ENCODE measurements around the gene TPCN2.

The TPCN2 gene

DNA sequence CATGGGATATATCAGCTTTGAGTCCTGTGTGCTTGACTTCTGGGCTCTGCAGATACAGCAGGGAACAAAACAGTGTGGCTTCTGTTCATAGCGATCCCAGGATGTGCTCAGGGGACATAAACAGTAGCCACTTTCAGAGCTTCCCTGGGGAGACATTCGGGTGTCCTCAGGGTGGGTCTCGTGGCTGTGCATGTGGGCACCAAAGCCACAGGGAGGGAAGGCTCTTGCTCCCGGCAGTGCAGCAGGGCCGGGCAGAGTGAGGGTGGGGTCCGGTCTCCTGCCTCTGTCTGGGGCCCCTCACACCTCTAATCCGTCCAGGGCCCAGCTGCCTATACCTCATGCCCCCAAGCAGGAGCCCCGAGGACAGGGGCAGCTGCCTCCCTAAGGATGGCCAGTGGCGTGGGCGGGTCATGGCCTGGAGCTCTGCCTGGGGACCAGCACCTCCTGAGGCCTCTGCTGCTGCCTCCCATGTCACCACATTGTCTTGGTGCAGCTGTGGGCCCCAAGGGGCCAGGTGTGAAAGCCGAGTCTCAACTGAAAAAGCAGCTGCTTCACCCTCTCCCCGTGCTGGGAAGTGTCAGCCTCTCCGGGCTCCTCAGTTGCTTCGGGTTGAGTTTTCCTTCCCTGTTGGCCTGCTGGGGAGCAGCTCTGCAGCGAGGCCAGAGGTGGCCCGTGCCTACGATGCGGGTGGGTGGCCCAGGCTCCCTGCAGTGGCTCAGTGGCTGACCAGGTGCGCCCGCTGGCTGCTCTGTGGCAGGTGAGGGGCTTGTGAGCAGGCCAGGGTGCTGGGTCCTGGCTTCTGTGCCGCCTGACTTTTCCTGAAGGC, 3.8 kb downstream of the TPCN2 start:
- Histone ChIP-seq H3K4me3 (ENCODE audit: extremely low read depth, insufficient read depth, low read length, poor library complexity, severe bottlenecking) (no peak overlapping the region), H3K9me3 (ENCODE audit: control insufficient read depth, low read length) (no peaks in the 10 kb centered on the region), H3K4me1 (ENCODE audit: control insufficient read depth, insufficient read depth, low read length, poor library complexity, severe bottlenecking) (peaks cover 6% of the 10 kb centered on the region), H3K27ac (ENCODE audit: low read depth, low read length, severe bottlenecking) (no peak overlapping the region), H3K36me3 (ENCODE audit: control insufficient read depth, insufficient read depth, low read length) (peaks cover 20% of the 10 kb centered on the region)
- 90 to 91% methylated on average over 21 of the region's 21 CpGs for WGBS, 2 experiments (ENCODE audit: insufficient coverage in 2 of 2)

GRCh38 chr11:69053169-69053477, 4.4 kb downstream of the TPCN2 start:
- no peak overlapping the region for H3K27ac ChIP-seq (ENCODE audit: low read depth, low read length, severe bottlenecking)
- H3K36me3 ChIP-seq (ENCODE audit: control insufficient read depth, insufficient read depth, low read length), result peaks cover 20% of the 10 kb centered on the region
- H3K9me3 ChIP-seq (ENCODE audit: control insufficient read depth, low read length), result no peaks in the 10 kb centered on the region
- no peak overlapping the region for H3K4me3 ChIP-seq (ENCODE audit: extremely low read depth, insufficient read depth, low read length, poor library complexity, severe bottlenecking)
- 93 to 100% methylated on average over 3 to 9 of the region's 9 CpGs for WGBS, 2 experiments (ENCODE audit: insufficient coverage in 2 of 2)
- peaks cover 3% of the 10 kb centered on the region for H3K4me1 ChIP-seq (ENCODE audit: control insufficient read depth, insufficient read depth, low read length, poor library complexity, severe bottlenecking)

DNA sequence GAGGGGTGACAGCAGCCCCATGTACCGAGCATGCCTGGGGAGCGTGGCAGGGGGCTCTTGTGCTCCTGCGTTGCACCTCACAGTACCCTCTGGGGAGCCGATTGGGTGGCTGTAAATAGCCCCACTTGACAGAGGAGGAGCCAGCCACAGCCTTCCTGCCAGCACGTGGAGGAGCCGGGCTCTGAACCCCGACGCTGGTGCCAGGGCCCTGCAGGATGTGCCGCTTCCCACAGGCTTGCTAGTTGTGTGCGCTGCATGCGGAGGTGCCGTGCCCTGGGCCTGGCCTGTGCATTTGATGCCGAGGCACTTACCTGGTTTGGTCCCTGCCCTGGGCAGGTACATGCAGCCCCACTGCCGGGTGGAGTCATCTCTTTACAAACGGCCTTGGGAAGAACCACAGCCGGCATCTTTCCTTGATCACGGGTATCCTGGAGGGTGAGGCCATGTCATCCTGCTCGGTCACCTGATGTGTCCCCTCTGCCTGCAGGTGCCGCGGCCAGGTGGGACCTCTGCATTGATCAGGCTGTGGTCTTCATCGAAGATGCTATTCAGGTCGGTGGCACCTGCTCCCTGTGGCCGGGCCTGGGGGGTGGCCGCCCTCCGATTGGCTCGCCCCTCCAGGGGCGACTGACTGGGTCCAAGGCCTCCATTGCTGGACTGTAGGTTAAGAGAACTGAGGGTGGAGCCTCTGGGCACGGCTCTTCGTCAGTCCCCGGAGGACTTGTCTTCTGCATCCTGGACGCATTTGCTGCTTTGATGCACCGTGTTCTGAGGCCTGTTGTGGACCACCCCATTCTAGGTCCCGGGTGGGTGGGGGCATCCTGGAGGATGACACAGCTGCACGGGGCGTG, 5.0 kb downstream of the TPCN2 start:
- no peak overlapping the region for H3K4me3 ChIP-seq (ENCODE audit: extremely low read depth, insufficient read depth, low read length, poor library complexity, severe bottlenecking)
- peaks cover 22% of the 10 kb centered on the region for H3K36me3 ChIP-seq (ENCODE audit: control insufficient read depth, insufficient read depth, low read length)
- no peak overlapping the region for H3K27ac ChIP-seq (ENCODE audit: low read depth, low read length, severe bottlenecking)
- H3K4me1 ChIP-seq (ENCODE audit: control insufficient read depth, insufficient read depth, low read length, poor library complexity, severe bottlenecking), result no peaks in the 10 kb centered on the region
- no peaks in the 10 kb centered on the region for H3K9me3 ChIP-seq (ENCODE audit: control insufficient read depth, low read length)
- 93 to 96% methylated on average over 34 of the region's 35 CpGs for WGBS, 2 experiments (ENCODE audit: insufficient coverage in 2 of 2)

DNA sequence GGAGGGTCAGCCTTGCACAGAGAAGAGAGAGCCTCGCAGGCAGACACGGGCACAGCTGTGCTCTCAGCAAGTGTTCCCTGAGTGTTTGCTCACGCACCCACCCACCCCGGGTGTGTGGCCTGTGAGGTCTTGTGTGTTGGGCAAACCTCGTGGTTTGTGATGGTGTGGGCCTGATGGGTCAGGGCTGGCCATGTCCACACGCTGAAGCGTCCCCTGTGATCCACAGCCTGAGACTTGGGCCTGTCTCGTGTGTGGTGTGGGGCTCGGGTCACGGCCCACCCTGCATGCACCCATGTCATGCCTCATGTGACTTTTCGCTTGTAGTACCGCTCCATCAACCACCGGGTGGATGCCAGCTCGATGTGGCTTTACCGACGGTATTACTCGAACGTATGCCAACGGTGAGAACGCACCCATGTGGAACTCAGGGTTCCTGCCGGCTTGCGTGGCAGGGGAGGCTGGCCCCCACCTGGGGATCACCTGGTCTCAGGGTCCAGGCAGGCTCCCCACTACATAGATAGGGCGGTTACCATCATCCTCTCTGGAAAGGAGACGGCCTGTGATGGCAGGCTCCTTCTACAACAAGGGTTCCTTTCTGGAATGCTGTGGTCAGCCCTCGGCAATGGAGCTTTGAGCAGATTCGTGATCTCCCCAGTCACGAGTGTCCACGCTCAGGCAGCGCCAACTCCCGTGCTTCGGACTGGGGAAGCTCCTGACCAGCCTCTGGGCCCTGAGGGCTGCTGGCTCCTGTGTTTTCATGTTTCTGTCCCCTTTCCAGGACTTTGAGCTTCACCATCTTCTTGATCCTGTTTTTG, 5.9 kb downstream of the TPCN2 start:
- WGBS, 2 experiments (ENCODE audit: insufficient coverage in 2 of 2), result 95 to 97% methylated on average over 27 to 30 of the region's 31 CpGs
- Histone ChIP-seq H3K36me3 (ENCODE audit: control insufficient read depth, insufficient read depth, low read length) (peaks cover 27% of the 10 kb centered on the region), H3K4me1 (ENCODE audit: control insufficient read depth, insufficient read depth, low read length, poor library complexity, severe bottlenecking) (no peaks in the 10 kb centered on the region), H3K9me3 (ENCODE audit: control insufficient read depth, low read length) (no peaks in the 10 kb centered on the region), H3K27ac (ENCODE audit: low read depth, low read length, severe bottlenecking) (no peak overlapping the region), H3K4me3 (ENCODE audit: extremely low read depth, insufficient read depth, low read length, poor library complexity, severe bottlenecking) (no peak overlapping the region)

- H3K27ac ChIP-seq (ENCODE audit: low read depth, low read length, severe bottlenecking), result no peak overlapping the region
- peaks cover 29% of the 10 kb centered on the region for H3K36me3 ChIP-seq (ENCODE audit: control insufficient read depth, insufficient read depth, low read length)
- no peaks in the 10 kb centered on the region for H3K4me1 ChIP-seq (ENCODE audit: control insufficient read depth, insufficient read depth, low read length, poor library complexity, severe bottlenecking)
- H3K9me3 ChIP-seq (ENCODE audit: control insufficient read depth, low read length), result no peaks in the 10 kb centered on the region
- no peak overlapping the region for H3K4me3 ChIP-seq (ENCODE audit: extremely low read depth, insufficient read depth, low read length, poor library complexity, severe bottlenecking)
- WGBS, 2 experiments (ENCODE audit: insufficient coverage in 2 of 2), result 96 to 97% methylated on average over 11 to 20 of the region's 21 CpGs
Measured at GRCh38 chr11:69055212-69055586, 6.5 kb downstream of the TPCN2 start.

- Histone ChIP-seq H3K27ac (ENCODE audit: low read depth, low read length, severe bottlenecking) (no peak overlapping the region), H3K9me3 (ENCODE audit: control insufficient read depth, low read length) (no peaks in the 10 kb centered on the region)
- WGBS, 2 experiments (ENCODE audit: insufficient coverage in 2 of 2), result 91 to 92% methylated on average over 9 to 13 of the region's 22 CpGs
Measured at GRCh38 chr11:69055598-69056516, 7.1 kb downstream of the TPCN2 start.

DNA sequence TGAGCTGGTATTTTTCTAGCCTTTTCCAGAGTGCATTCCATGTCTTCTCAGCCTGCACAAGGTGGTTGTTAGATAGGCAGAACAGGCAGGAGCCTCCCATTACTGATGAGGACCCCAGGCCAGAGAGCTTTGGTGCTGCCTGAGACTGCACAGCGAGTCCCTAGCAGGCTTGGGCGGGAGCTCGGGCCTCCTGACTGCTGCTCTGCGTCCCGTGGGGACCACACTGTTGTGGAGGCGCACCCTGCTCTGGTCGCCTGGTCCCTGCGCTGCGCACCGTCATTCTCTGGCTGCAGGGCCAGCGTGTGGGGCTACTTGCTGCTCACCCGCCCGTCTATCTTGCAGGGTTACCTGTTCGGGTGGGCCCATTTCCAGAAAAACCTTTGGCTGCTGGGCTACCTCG, 8.5 kb downstream of the TPCN2 start:
- Histone ChIP-seq H3K9me3 (ENCODE audit: control insufficient read depth, low read length) (no peaks in the 10 kb centered on the region), H3K27ac (ENCODE audit: low read depth, low read length, severe bottlenecking) (no peak overlapping the region), H3K4me1 (ENCODE audit: control insufficient read depth, insufficient read depth, low read length, poor library complexity, severe bottlenecking) (no peaks in the 10 kb centered on the region), H3K4me3 (ENCODE audit: extremely low read depth, insufficient read depth, low read length, poor library complexity, severe bottlenecking) (no peak overlapping the region), H3K36me3 (ENCODE audit: control insufficient read depth, insufficient read depth, low read length) (peaks cover 38% of the 10 kb centered on the region)
- WGBS, 2 experiments (ENCODE audit: insufficient coverage in 2 of 2), result 94 to 95% methylated on average over 15 of the region's 15 CpGs

More at GRCh38 chr11:69055598-69056516, 7.1 kb downstream of the TPCN2 start:
- H3K36me3 ChIP-seq (ENCODE audit: control insufficient read depth, insufficient read depth, low read length), result peaks cover 35% of the 10 kb centered on the region
- no peaks in the 10 kb centered on the region for H3K4me1 ChIP-seq (ENCODE audit: control insufficient read depth, insufficient read depth, low read length, poor library complexity, severe bottlenecking)
- H3K4me3 ChIP-seq (ENCODE audit: extremely low read depth, insufficient read depth, low read length, poor library complexity, severe bottlenecking), result no peak overlapping the region

GRCh38 chr11:69057801-69058200, 9.1 kb downstream of the TPCN2 start:
- H3K36me3 ChIP-seq (ENCODE audit: control insufficient read depth, insufficient read depth, low read length), result peaks cover 38% of the 10 kb centered on the region
- no peak overlapping the region for H3K4me3 ChIP-seq (ENCODE audit: extremely low read depth, insufficient read depth, low read length, poor library complexity, severe bottlenecking)
- H3K27ac ChIP-seq (ENCODE audit: low read depth, low read length, severe bottlenecking), result no peak overlapping the region
- WGBS, 2 experiments (ENCODE audit: insufficient coverage in 2 of 2), result 95 to 99% methylated on average over 10 to 11 of the region's 14 CpGs
- no peaks in the 10 kb centered on the region for H3K9me3 ChIP-seq (ENCODE audit: control insufficient read depth, low read length)
- H3K4me1 ChIP-seq (ENCODE audit: control insufficient read depth, insufficient read depth, low read length, poor library complexity, severe bottlenecking), result no peaks in the 10 kb centered on the region

- 89 to 95% methylated on average over 16 to 18 of the region's 23 CpGs for WGBS, 2 experiments (ENCODE audit: insufficient coverage in 2 of 2)
- no peak overlapping the region for H3K4me3 ChIP-seq (ENCODE audit: extremely low read depth, insufficient read depth, low read length, poor library complexity, severe bottlenecking)
- H3K36me3 ChIP-seq (ENCODE audit: control insufficient read depth, insufficient read depth, low read length), result peaks cover 41% of the 10 kb centered on the region
- H3K4me1 ChIP-seq (ENCODE audit: control insufficient read depth, insufficient read depth, low read length, poor library complexity, severe bottlenecking), result no peaks in the 10 kb centered on the region
- no peaks in the 10 kb centered on the region for H3K9me3 ChIP-seq (ENCODE audit: control insufficient read depth, low read length)
- H3K27ac ChIP-seq (ENCODE audit: low read depth, low read length, severe bottlenecking), result no peak overlapping the region
Measured at GRCh38 chr11:69058511-69059270, 10.0 kb downstream of the TPCN2 start.

Measured in mesodermal cell (in vitro differentiated cells).